Endometrial microvascular endothelial cells (primary cell): ENCODE measurements around the gene GPR55. TPM values are rescaled to one million over a fixed set of nuclear protein-coding genes. Genes with fewer than 3 reads are reported as not detected.

Source experiments
- in situ Hi-C: cut with HindIII; loops from 2 replicates; pipeline ENCODE4 v1.10.0; 2017; ENCODE audit warnings: low sequenced_read_pairs, low pct_unique_long_range_greater_than_20kb; ENCODE audit errors: inconsistent ontology term
- total RNA-seq: library from RNA; depleted of rRNA; stranded (reverse); fragments of >200 nt; gene quantifications from one replicate; pipeline ENCODE4 v1.2.3, GENCODE V29; 2015; ENCODE audit errors: inconsistent ontology term

GPR55 gene
- total RNA-seq, 1 donor from 2014 or later: not detected

- in situ Hi-C loops: no loop called here
Measured at GRCh38 chr2:230925443-230925878, 419 bp upstream of the GPR55 start.

- in situ Hi-C loops: no loop called here
Measured at GRCh38 chr2:230924092-230924469, 961 bp downstream of the GPR55 start.

GRCh38 chr2:230922951-230923717 lies 1.9 kb downstream of the GPR55 start:
- in situ Hi-C loops: no loop called here

- in situ Hi-C loops: no loop called here
Measured at GRCh38 chr2:230921806-230922595, 3.0 kb downstream of the GPR55 start.

GRCh38 chr2:230920167-230920566 lies 4.9 kb downstream of the GPR55 start:
- in situ Hi-C loops: no loop called here

- in situ Hi-C loops: no loop called here
Measured at GRCh38 chr2:230919681-230920080, 5.4 kb downstream of the GPR55 start.

GRCh38 chr2:230919240-230919639 lies 5.8 kb downstream of the GPR55 start:
- in situ Hi-C loops: no loop called here

- in situ Hi-C loops: no loop called here
Measured at GRCh38 chr2:230916218-230916617, 8.8 kb downstream of the GPR55 start.

GRCh38 chr2:230915319-230915718 lies 9.7 kb downstream of the GPR55 start:
- in situ Hi-C loops: no loop called here

GRCh38 chr2:230914886-230915285 lies 10.2 kb downstream of the GPR55 start:
- in situ Hi-C loops: no loop called here

- in situ Hi-C loops: no loop called here
Measured at GRCh38 chr2:230913406-230914143, 11.5 kb downstream of the GPR55 start.

GRCh38 chr2:230912724-230913123 lies 12.3 kb downstream of the GPR55 start:
- in situ Hi-C loops: no loop called here

- in situ Hi-C loops: no loop called here
Measured at GRCh38 chr2:230912046-230912445, 13.0 kb downstream of the GPR55 start.

GRCh38 chr2:230910546-230911177 lies 14.4 kb downstream of the GPR55 start:
- in situ Hi-C loops: no loop called here

GRCh38 chr2:230909841-230910545 lies 15.0 kb downstream of the GPR55 start:
- in situ Hi-C loops: no loop called here

- in situ Hi-C loops: no loop called here
Measured at GRCh38 chr2:230908595-230909191, 16.3 kb downstream of the GPR55 start.

- in situ Hi-C loops: no loop called here
Measured at GRCh38 chr2:230908092-230908594, 16.9 kb downstream of the GPR55 start.
